Measurements from ENCODE around the gene MAP3K6.

The MAP3K6 gene

DNA sequence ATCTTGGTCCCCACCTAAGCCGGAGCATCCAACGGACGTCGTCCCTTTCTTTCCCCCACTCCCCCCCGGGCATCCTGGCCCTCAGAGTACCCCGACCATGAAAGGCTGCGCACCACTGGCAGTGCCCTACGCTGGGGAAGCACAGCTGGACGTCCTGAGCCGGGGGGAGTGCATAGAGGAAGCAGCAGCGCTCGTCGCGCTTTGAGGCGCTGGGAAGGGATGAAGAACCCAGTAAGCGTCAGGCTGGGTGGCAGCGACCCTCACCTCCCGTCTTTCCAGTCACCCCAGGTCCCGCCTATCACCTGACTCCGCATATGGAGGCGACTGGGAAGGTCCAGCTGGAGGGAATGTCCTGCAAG lies 5.7 kb downstream of the MAP3K6 start:
- TF ChIP-seq, protein P1, sequence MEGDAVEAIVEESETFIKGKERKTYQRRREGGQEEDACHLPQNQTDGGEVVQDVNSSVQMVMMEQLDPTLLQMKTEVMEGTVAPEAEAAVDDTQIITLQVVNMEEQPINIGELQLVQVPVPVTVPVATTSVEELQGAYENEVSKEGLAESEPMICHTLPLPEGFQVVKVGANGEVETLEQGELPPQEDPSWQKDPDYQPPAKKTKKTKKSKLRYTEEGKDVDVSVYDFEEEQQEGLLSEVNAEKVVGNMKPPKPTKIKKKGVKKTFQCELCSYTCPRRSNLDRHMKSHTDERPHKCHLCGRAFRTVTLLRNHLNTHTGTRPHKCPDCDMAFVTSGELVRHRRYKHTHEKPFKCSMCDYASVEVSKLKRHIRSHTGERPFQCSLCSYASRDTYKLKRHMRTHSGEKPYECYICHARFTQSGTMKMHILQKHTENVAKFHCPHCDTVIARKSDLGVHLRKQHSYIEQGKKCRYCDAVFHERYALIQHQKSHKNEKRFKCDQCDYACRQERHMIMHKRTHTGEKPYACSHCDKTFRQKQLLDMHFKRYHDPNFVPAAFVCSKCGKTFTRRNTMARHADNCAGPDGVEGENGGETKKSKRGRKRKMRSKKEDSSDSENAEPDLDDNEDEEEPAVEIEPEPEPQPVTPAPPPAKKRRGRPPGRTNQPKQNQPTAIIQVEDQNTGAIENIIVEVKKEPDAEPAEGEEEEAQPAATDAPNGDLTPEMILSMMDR (IDR thresholded peaks at IDR 0.05; ENCODE audit: low read depth, low read length): no peak
- no peak overlapping the region for H3K4me3 ChIP-seq (ENCODE audit: low read depth, low read length)
- no peaks in the 10 kb centered on the region for H3K9me3 ChIP-seq (ENCODE audit: severe bottlenecking)

DNA sequence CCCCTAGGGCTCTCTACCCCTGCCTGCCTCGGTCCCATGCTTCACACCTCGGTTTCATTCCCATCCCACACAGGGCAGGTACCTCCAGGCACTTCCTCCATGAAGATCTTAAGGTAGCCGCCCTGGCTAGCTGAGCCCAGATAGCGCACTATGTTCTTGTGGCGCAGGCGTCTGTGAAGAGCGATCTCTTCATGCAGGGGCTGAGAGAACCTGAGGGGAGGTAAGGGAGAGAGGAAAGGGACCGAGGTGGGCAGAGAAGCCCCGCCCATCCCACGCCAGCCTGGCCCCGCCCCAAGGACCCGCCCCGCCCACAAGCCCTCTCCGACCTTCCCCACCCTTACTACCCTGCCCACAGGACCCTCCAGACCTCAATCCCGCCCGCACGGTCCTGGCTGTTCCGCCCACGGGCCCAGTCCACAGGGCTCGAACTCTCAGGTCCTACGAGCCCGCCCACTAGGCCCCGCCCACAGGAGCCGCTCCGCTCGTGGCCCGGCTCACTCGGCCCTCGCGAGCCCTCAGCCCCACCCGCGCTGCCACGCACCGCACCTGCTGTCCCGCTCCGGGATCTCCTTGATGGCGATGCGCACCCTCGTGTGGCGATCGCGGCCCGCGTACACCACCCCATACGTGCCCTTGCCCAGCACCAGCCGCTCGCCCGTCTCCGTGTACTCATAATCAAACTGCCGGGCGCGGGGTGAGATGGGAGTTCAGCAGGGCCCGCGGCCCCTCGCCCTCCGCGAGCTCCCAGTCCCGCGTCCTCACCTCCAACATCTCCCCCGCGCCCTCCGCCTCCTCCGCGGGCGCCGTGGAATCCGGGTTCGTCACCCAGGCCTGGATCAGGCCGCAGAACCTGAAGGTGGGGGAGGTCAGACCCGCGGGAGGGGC lies 6.4 kb downstream of the MAP3K6 start:
- Histone ChIP-seq H3K4me3 (ENCODE audit: low read depth, low read length) (no peak overlapping the region), H3K36me3 (0 out of 2 replicates have a peak, but pooled peaks cover 5% of the 10 kb centered on the region), H3K9me3 (ENCODE audit: severe bottlenecking) (no peaks in the 10 kb centered on the region), H3K27ac (no peak overlapping the region), H3K27me3 (ENCODE audit: insufficient read depth, low read depth, severe bottlenecking) (no peaks in the 10 kb centered on the region)
- TF ChIP-seq, protein P1 (IDR thresholded peaks at IDR 0.05; ENCODE audit: low read depth, low read length): no peak
- DNase-seq: no peak

More for the DNA sequence above, 5.7 kb downstream of the MAP3K6 start:
- Histone ChIP-seq H3K27me3 (ENCODE audit: insufficient read depth, low read depth, severe bottlenecking) (no peaks in the 10 kb centered on the region), H3K27ac (no peak overlapping the region), H3K36me3 (0 out of 2 replicates have a peak, but pooled peaks cover 3% of the 10 kb centered on the region)
- no peak for DNase-seq

DNA sequence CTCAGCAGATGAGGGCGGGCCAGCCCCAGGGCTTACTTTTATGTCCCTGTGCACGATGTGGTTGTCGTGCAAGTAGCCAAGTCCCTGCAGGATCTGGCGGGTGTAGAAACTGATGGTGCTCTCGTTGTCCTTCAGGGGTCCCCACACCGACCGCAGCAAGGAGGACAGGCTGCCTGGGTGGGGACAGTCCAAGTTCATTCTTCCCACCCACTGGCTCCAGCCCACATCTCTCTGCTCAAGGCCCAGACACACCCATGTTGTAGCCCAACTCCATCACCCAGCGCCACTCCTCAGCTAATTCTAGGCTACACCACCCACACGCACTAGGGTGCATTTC lies 7.0 kb downstream of the MAP3K6 start:
- 0 out of 2 replicates have a peak, but pooled peaks cover 9% of the 10 kb centered on the region for H3K36me3 ChIP-seq
- H3K27me3 ChIP-seq (ENCODE audit: insufficient read depth, low read depth, severe bottlenecking): no peaks in the 10 kb centered on the region
- no peak for DNase-seq
- no peak overlapping the region for H3K27ac ChIP-seq
- TF ChIP-seq, protein P1 (IDR thresholded peaks at IDR 0.05; ENCODE audit: low read depth, low read length): no peak
- no peak overlapping the region for H3K4me3 ChIP-seq (ENCODE audit: low read depth, low read length)
- H3K9me3 ChIP-seq (ENCODE audit: severe bottlenecking): no peaks in the 10 kb centered on the region

DNA sequence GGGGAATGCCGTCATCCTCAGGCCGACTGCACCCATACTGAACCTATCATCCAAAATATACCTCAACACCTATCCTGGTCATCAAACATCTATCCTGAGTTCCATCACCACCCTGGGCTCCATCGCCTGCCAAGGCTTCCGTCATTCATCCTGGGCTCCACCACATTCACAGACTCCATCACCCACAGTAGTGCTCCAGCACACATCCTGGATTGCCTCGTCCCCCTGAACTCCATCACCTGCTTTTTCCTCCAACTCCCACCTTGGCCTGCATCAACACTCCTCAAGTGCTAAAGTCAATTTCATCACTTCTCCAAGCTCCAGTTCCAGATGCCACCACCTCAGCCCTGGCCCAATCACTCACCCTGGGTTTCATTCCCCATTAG lies 7.8 kb downstream of the MAP3K6 start:
- 0 out of 2 replicates have a peak, but pooled peaks cover 6% of the 10 kb centered on the region for H3K36me3 ChIP-seq

DNA sequence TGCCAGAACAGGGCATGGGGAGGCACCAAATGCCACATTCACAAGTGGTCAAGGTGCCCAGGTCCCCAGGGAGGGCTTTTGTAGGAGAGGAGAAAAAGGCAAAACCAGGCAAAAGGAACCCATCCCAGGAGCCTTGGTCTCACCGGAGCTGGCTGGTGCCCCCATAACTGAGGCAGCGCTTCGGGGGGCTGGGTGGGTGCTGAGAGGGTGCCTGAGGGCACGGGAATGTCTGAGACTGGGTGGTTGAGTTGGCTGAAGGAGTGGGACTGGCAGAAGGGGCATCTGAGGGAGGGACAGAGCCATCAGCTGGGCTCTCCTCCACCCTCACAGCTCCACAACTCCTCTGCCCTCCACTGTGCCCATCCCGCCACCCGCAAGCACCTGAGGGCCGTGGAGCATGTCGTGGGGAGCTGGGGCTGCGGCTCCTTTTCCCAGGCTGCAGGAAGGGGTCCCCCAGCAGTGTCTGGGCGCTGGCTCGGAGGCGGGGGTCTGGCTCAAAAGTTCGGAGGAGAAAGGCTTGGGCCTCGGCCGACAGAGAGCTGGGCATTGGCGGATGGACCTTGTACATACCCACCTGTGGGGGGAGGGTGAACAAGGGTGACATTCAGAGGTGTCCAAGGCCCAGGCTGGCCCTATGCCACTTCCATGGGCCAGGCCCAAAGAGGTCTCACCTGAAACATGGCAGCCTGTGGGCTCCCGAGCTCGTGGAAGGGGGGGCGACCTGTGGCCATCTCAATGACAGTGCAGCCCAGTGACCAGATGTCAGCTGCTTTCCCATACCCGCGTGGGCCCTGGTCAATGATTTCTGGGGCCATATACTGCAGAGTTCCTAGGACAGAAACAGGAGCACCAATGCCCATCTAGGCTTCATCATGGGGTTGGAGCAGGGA lies 8.5 kb downstream of the MAP3K6 start:
- H3K4me3 ChIP-seq (ENCODE audit: low read depth, low read length): no peak overlapping the region
- TF ChIP-seq, protein P1 (IDR thresholded peaks at IDR 0.05; ENCODE audit: low read depth, low read length): no peak
- H3K9me3 ChIP-seq (ENCODE audit: severe bottlenecking): no peaks in the 10 kb centered on the region
- H3K36me3 ChIP-seq: peaks cover 8% of the 10 kb centered on the region
- no peak for DNase-seq
- H3K27me3 ChIP-seq (ENCODE audit: insufficient read depth, low read depth, severe bottlenecking): no peaks in the 10 kb centered on the region
- H3K27ac ChIP-seq: no peak overlapping the region

More for the DNA sequence above, 7.8 kb downstream of the MAP3K6 start:
- H3K4me3 ChIP-seq (ENCODE audit: low read depth, low read length): no peak overlapping the region
- H3K27me3 ChIP-seq (ENCODE audit: insufficient read depth, low read depth, severe bottlenecking): no peaks in the 10 kb centered on the region
- no peak for DNase-seq
- no peaks in the 10 kb centered on the region for H3K9me3 ChIP-seq (ENCODE audit: severe bottlenecking)
- TF ChIP-seq, protein P1 (IDR thresholded peaks at IDR 0.05; ENCODE audit: low read depth, low read length): no peak
- H3K27ac ChIP-seq: no peak overlapping the region
